Hepatocyte (in vitro differentiated cells): ENCODE data around the gene ARSB. TPM values are rescaled to one million over a fixed set of nuclear protein-coding genes. Genes with fewer than 3 reads are reported as not detected.

Experiments used
- DNase-seq: peaks from one replicate; pipeline ENCODE4 v3.0.0-alpha.2; 2016; ENCODE audit warnings: low spot score
- H2AFZ ChIP-seq: fragments of 200-600 bp; sonication (generic); 2 replicates; pipeline ENCODE4 v1.6.0; 2016; ENCODE audit warnings: antibody characterized with exemption, mild to moderate bottlenecking
- H3K27ac ChIP-seq: fragments of 200-600 bp; sonication (generic); 2 replicates; pipeline ENCODE4 v1.5.1; 2016; ENCODE audit warnings: mild to moderate bottlenecking
- H3K27me3 ChIP-seq: fragments of 200-600 bp; sonication (generic); 2 replicates; pipeline ENCODE4 v1.6.1; 2016
- H3K36me3 ChIP-seq: fragments of 200-600 bp; sonication (generic); replicated peaks from 2 replicates; pipeline ENCODE4 v1.5.1; 2016; ENCODE audit warnings: low read depth; ENCODE audit not compliant: insufficient read depth
- H3K4me1 ChIP-seq: fragments of 200-600 bp; sonication (generic); 2 replicates; pipeline ENCODE4 v1.5.1; 2016; ENCODE audit warnings: mild to moderate bottlenecking, moderate library complexity; ENCODE audit not compliant: insufficient read depth
- H3K4me2 ChIP-seq: fragments of 200-600 bp; sonication (generic); 2 replicates; pipeline ENCODE4 v1.6.0; 2016
- H3K4me3 ChIP-seq: fragments of 200-600 bp; sonication (generic); 2 replicates; pipeline ENCODE4 v1.5.1; 2016; ENCODE audit warnings: mild to moderate bottlenecking
- H3K79me2 ChIP-seq: fragments of 200-600 bp; sonication (generic); 2 replicates; pipeline ENCODE4 v1.6.0; 2017; ENCODE audit warnings: mild to moderate bottlenecking
- H3K9me2 ChIP-seq: fragments of 200-600 bp; sonication (generic); replicated peaks from 2 replicates; pipeline ENCODE4 v1.6.0; 2017; ENCODE audit warnings: mild to moderate bottlenecking; ENCODE audit not compliant: insufficient read depth
- H3K9me3 ChIP-seq: fragments of 200-600 bp; sonication (generic); 2 replicates; pipeline ENCODE4 v1.5.1; 2016; ENCODE audit warnings: low read depth, mild to moderate bottlenecking
- H4K20me1 ChIP-seq: fragments of 200-600 bp; sonication (generic); 2 replicates; pipeline ENCODE4 v1.6.0; 2016; ENCODE audit warnings: mild to moderate bottlenecking; ENCODE audit not compliant: insufficient read depth, poor library complexity, severe bottlenecking
- EZH2 ChIP-seq: fragments of 200-600 bp; sonication (generic); IDR thresholded peaks from 2 replicates; pipeline ENCODE4 v1.6.1; 2016; ENCODE audit warnings: antibody characterized with exemption, mild to moderate bottlenecking, borderline replicate concordance
- EZH2phosphoT487 ChIP-seq: fragments of 200-600 bp; sonication (generic); IDR thresholded peaks from one replicate; pipeline ENCODE4 v1.6.1; 2018; ENCODE audit warnings: antibody characterized with exemption, mild to moderate bottlenecking, low read depth, moderate library complexity; ENCODE audit not compliant: unreplicated experiment, severe bottlenecking
- WGBS: methylation state at CpG from one replicate; pipeline ENCODE4 v1.1.6; 2016; ENCODE audit warnings: low lambda C conversion rate; ENCODE audit errors: missing lambda C conversion rate; 5-methylcytosine and 5-hydroxymethylcytosine counted together
- polyA plus RNA-seq: library from polyadenylated mRNA; unstranded; fragments of >200 nt; fragmentation: Nextera tagmentation; extraction: Ambion mirVana; gene quantifications from 2 replicates; pipeline ENCODE4 v1.2.1, GENCODE V29; 2016
- total RNA-seq: library from RNA; depleted of rRNA; stranded (reverse); fragments of >200 nt; gene quantifications from 2 replicates; pipeline ENCODE4 v1.2.3, GENCODE V29; 2014
- TF ChIP-seq, protein P1 (sequence below): fragments of 200-600 bp; sonication (generic); IDR thresholded peaks from 2 replicates; pipeline ENCODE4 v1.5.1; 2016; ENCODE audit warnings: antibody characterized with exemption, mild to moderate bottlenecking; ENCODE audit not compliant: poor library complexity

ARSB gene
- total and polyA plus RNA-seq, 2 experiments from 2014 or later, result 13.5 to 19.8 TPM

- Histone ChIP-seq H2AFZ (no peak overlapping the region), H3K9me3 (no peaks in the 10 kb centered on the region), H3K79me2 (no peaks in the 10 kb centered on the region), H3K4me2 (no peak overlapping the region), H3K27ac (no peak overlapping the region), H4K20me1 (no peaks in the 10 kb centered on the region), H3K9me2 (no peaks in the 10 kb centered on the region), H3K36me3 (no peaks in the 10 kb centered on the region), H3K4me3 (no peak overlapping the region), H3K27me3 (no peaks in the 10 kb centered on the region), H3K4me1 (no peaks in the 10 kb centered on the region)
- TF ChIP-seq, protein P1, sequence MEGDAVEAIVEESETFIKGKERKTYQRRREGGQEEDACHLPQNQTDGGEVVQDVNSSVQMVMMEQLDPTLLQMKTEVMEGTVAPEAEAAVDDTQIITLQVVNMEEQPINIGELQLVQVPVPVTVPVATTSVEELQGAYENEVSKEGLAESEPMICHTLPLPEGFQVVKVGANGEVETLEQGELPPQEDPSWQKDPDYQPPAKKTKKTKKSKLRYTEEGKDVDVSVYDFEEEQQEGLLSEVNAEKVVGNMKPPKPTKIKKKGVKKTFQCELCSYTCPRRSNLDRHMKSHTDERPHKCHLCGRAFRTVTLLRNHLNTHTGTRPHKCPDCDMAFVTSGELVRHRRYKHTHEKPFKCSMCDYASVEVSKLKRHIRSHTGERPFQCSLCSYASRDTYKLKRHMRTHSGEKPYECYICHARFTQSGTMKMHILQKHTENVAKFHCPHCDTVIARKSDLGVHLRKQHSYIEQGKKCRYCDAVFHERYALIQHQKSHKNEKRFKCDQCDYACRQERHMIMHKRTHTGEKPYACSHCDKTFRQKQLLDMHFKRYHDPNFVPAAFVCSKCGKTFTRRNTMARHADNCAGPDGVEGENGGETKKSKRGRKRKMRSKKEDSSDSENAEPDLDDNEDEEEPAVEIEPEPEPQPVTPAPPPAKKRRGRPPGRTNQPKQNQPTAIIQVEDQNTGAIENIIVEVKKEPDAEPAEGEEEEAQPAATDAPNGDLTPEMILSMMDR, result no peak
- TF ChIP-seq EZH2, result no peak
- TF ChIP-seq EZH2phosphoT487, result no peak
- no peak for DNase-seq
- 85% methylated on average over 6 of the region's 6 CpGs for WGBS
Observed at GRCh38 chr5:78889369-78890140, 95.6 kb downstream of the ARSB start.

DNA sequence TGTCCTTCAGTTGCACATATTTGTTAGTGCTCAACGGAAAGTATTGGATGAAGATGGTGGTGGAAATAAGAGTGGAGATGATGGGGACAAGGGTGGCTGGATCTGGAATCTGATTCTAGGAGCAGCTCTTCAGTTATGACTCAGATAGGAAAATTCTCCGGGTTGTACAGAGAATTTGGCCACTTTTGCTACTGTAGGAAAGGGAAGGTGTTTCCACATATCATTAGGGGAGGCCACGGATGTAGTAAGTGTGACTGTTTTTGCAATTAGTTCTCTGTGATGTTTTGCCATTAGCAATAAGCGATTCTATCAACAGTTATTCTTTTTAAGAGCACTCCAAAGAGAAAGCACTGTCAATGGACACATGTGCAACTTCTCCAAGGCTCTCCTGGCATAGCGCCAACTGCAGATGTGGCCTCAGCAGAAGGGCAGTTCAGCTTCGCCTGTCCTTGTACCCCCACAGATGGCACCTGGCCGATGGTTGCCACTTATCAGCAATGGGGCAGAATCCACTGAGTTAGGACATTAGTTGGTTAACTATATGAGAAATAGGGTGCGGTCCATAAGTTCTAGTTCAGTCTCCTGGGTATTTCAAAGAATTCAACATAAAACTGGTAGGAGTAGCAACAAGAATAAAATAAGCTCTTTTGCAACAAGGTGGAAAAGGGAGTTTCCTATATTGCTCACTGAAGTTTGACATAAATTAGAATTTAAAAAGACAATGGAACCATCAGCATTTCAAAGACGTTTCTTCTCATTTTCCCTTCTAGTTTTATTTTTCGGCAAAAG lies 96.3 kb downstream of the ARSB start:
- no peak for DNase-seq
- Histone ChIP-seq H4K20me1 (no peaks in the 10 kb centered on the region), H3K4me3 (no peak overlapping the region), H3K9me3 (no peaks in the 10 kb centered on the region), H3K27ac (no peak overlapping the region), H3K79me2 (no peaks in the 10 kb centered on the region), H3K27me3 (no peaks in the 10 kb centered on the region), H3K9me2 (no peaks in the 10 kb centered on the region), H3K4me1 (no peaks in the 10 kb centered on the region), H2AFZ (no peak overlapping the region), H3K4me2 (no peak overlapping the region), H3K36me3 (no peaks in the 10 kb centered on the region)
- 95% methylated on average over 10 of the region's 10 CpGs for WGBS
- TF ChIP-seq EZH2 (no peak), EZH2phosphoT487 (no peak)
- TF ChIP-seq, protein P1, result no peak

GRCh38 chr5:78887384-78888118 lies 97.6 kb downstream of the ARSB start:
- Histone ChIP-seq H3K79me2 (no peaks in the 10 kb centered on the region), H3K9me3 (no peaks in the 10 kb centered on the region), H3K36me3 (no peaks in the 10 kb centered on the region), H3K4me1 (no peaks in the 10 kb centered on the region), H3K4me3 (no peak overlapping the region), H3K9me2 (no peaks in the 10 kb centered on the region), H3K4me2 (no peak overlapping the region), H3K27ac (no peak overlapping the region), H2AFZ (no peak overlapping the region), H4K20me1 (no peaks in the 10 kb centered on the region), H3K27me3 (no peaks in the 10 kb centered on the region)
- no peak for TF ChIP-seq EZH2
- no peak for TF ChIP-seq EZH2phosphoT487
- TF ChIP-seq, protein P1, result no peak
- 95% methylated on average over 6 of the region's 6 CpGs for WGBS
- DNase-seq, result no peak
